Activated CD8-positive, alpha-beta memory T cell treated with anti-CD3 and anti-CD28 coated beads for 48 hours (primary cell): ENCODE measurements around the gene TBX5.

ENCODE experiments used
- DNase-seq, 3 experiments: peaks; one replicate each; pipeline ENCODE4 v3.0.0-alpha.2; 2020; ENCODE audit warnings: low read depth in 2 of 3, low spot score in 2 of 3

TBX5 gene

DNA sequence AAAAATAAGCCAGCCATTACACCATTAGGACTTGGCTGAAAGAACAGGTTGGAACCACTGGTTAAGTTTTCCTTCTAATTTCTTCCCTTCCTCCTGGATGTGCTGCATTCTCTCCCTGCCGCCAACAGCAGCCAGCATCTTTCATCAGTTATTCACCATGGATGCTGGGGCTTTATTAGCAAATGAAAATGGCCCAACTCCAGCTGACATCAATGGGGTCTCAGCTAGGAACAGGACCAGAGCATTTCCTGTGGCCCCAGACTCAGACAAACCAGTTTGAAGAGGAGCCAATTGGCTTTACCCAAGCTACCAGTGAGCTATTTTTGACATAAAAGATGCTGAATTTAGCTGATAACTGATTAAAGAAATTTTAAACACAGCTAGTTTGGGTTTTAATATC, 26.0 kb upstream of the TBX5 start:
- no peak for DNase-seq

DNA sequence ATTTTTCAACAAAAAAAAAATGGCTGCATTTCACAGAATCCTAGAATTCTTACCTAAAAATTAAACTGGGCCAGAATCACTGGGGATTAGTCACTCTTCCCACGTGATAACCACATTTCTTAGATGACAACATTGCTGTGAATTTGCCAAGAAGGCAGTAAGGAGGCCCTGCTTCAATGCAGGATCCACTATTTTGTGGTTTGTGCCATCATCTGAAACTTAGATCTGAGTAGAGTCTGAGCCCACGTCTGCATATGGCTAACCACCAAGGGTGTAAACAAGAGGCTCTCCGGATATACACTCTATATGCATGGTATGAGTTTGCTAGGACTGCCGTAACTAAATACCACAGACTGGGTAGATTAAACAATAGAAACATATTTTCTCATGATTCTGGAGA, 24.4 kb upstream of the TBX5 start:
- DNase-seq, result no peak

DNA sequence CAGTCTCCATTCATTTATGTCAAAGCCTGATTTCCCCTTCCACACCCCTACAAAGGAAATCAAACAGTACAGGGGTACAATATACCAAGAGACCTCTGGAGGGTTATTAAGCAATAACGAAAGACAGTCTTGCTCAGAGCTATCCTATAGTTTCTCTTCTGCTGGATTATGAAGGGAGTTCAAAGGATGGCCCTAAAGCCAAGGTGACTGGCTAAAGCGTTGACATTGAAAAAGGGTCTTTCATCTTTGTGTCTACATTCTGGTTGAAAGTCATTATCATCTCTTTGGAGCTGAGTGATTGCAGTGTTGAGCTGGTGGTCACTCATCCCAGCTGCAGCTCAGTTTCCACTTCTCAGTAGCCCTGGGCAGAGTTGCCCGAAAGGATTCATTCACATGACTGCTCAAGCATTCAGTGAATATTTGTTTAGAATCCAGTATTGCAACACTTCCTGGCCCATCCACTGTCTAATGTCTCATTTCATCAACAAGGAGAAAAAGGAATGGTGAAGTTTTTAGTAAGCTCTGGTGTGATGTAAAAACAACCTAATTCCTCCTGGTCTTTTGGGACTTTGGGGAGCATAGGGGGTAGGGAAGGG, 19.2 kb upstream of the TBX5 start:
- no peak for DNase-seq

DNA sequence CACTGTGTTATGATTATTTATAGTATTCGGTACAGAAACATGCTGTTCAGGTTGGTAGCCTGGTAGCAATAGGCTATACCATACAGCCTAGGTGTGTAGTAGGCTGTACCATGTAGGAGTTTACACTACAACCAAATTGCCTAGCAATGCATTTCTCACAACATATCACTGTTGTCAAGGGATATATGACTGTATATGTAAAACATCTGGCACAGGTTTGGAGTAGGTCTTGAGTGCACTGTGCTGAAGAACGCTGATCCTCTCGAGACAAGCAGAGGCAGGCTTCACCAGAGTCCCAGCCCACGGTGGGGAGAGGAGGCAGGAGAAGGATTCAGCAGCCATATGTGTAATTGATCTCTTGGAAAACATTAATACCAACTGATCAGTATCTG, 15.0 kb upstream of the TBX5 start:
- no peak for DNase-seq

DNA sequence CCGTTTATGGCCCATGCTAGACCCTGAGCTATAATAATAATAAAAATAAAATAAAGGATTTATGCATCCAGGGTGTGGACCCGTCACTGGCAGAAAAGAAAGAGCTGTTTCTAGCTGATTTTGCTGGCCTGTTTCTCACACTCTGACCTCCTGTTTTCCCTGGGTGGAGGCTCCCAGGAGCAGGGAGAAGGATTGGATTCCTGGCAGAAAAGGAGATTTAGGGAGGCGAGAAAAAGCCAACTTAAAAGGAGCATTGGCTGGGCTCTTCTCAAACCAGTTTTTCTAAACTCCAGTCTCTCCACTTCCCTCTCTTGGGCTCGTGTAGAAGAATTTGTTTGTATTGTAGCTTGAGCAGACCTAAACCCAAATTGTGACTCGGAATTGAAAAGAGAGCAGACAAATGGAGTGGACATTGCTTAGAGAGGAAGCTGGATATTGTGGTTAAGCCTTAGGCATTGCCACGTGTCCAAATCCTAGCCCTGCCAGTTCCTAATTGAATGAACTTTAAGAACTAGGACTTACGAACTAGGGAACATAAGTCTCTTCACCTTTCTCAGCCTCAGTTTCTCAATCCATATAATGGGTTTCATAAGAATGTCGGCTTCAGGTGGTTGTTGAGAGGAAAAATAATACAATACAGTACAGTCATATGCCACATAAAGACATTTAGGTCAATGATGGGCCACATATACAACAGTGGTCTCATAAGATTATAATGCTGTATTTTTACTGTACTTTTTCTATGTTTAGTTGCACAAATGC, 14.4 kb upstream of the TBX5 start:
- no peak for DNase-seq

DNA sequence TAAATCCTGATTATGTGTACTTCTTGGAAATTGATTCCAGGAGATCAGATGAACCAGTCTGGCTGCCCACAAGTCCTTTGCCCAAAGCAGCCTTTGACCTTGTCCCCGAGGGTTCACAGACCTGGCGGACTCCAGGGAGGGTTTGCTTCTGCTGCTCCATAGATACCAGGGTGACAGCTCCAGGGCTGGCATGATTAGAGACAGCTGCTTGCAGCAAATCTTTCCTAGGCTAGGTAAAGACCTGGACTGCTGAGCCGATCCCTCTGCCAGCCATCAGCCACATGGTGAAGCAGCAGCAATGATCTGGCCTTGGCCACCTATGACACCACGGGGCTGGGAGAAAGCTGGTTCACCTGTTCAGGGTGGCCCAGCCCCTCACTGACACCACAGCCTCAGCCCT, 10.1 kb upstream of the TBX5 start:
- no peak for DNase-seq

DNA sequence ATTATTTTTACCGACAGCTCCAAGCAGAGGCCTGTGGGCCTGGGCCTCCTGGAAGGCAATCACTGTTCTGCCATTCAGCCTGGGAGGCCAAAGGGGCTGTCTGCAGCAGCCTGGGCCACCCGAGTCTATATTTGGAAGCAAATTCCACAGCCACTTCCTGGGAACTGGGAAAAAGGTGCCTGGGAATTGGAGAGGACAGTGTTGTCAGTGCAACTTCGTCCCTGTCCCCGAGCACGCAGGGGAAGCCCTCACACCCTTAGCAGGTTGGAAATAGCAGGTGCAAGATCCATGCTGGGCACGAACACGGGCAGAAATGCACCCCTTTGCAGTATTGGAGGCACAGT, 9.6 kb upstream of the TBX5 start:
- DNase-seq, result no peak

DNA sequence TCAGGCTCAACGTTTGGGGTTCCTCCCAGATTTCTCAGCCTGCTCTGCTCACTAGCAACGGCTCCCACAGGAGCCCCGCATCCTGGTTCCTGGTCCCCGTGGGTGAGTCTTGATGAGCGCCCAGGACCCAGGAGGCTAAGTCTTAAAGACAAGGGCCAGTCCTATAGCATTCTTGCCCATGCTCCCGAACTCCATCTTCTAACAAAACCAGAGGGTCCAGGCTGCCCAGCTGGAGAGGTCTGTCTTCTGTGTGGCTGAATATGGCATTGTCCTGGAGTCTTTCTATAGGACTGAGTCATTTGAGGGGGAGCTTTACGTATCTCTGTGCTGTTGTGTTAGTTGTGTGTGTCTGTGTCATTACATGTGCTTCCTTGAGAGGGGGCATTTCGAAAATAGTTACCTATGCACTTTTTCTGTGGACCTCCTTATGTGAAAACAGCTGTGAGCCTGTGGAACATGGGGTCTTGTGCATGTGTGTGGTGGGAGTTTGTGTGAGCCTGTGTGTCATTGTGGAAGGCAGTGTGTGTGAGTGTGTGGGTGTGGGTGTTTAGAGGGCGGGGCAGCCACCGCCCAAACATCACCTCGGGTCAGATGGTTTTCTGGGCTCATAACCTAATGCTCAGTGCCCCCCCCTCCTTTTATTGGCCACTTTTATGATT, 9.1 kb upstream of the TBX5 start:
- DNase-seq, result no peak

DNA sequence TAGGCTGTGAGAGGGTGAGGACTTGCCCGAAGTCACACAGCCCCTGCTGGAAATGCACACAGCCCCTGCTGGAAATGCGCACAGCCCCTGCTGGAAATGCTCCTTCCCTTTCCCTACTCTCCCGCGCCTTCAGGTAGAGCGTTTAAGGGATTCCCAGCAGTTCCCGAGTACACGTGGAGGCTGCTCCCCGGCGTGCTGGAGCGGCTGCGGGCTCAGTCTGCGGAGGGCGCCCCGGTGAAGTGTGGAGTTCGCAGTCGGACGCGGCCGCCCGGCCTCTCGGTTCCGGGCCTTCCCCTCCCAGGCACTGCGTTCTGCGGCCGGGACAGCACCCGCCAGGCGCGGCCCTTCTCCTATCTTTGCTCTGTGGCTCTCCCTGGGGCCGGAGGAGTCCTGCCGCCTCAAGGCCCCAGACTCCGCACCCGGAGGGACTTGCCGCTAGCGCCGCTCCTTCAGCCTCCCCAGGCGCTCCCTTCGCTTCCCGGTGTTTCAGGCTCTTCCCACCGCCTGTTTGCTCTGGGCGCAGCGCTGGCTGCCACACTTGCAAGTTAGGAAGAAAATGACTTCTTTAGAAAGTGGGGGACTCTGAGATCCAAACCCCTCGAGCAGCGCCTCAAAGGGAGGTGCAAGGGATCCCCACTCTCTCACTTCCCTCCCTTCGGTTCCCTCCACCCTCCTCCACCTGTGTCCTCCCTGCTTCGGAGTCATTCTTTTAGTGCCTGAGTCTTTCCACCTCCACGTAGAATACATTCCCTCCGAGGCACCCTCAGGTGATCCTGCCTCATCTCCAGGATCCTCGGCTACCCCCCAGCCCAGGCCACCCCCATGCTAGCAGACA, 8.3 kb upstream of the TBX5 start:
- DNase-seq, result no peak

DNA sequence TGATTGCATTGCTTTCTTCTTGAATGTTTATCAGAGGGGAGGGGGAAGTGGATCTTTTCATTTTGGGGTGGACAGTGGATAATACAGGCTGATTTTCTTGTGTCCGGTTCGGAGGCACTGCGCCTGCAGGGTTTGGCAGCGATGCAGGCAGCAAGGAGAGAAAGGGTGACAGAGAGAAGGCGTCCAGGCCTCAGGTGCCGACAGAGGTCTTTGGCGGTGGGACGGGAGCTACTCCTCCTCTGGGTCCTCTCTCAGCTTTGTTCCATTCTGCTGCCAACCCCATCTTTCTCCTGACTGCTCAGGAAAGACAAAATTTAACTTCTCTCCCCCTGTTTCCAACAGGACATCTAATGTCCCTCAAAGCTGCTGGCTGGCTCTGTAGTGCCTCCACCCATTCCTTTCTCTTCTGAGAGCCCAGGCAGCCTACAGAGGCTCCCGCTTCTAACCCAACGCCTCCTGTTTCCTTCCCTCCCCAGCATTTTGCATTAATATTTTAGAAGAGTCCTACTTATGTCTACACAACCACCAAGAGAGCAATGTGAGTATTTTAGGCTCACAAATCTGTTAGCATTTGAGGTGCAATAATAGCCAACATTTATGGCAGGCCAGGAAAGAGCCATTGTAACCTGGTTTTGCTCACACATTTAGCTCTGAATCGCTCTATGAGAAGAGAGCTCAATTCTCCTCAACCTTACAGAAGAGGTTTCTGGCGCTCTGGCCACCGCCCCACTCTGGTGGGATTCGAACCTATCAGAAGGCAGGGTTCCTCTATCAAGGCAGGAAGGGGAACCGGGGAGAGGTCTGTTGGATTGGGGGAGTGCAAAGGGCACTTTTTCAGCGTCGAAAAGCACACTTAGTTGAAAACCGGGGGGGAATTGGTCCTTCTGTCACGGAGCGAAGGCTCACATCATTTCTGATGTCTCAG, 7.1 kb upstream of the TBX5 start:
- DNase-seq, result no peak

DNA sequence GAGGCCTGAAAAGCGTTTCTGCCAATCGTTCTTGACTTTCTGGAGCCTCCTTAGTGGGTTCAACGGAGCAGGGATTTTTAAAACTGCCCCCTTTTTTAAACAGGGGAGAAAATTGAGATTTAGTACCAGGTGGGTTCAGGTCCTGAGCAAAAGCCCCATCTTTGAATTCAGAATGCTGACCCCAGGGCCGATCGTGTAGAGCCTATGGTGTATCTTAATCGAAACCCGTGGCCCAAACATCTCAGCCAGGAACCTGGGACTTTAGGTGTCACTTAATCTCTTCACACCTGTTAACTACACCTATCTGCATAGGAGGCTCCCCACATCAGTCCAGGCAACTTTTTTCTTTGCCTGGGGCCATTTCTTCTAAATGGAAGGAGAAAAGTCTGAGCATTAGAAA, 6.4 kb upstream of the TBX5 start:
- DNase-seq, result no peak

DNA sequence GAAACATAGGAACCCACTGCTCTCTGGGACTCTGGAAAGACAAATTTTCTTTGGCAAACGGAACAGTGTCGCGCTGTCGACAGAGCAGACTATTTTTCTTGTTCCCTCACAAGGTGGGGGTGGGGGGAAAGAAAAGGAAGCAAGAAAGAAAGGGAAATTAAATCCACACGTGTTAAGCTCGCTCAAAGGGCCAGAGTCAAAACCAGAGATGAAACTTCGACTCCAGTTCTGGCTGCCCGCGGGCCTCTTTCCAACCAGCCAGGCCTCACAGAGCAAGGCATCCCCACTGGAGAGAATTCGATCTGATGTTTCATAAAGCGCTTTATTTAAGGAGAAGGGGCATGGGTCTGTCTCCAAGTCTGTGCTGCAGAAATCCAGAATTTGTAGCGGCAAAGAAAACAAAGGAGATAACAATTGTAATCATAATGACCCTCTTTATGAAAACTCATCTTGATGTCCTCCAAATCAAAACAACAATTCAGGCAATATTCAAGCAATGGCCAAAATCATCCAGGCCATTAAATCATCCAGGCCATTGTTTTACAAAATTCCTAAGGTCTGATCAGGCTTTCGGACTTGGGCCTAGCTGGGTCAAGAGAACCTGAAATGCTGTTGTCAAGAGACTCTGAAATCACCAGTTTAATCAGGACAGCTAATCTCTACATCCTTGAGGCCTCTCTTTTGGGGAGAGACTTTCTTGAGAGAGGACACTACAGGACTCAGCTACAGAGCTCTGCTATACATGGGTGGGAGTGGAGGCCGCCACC, 5.3 kb upstream of the TBX5 start:
- DNase-seq, result no peak

DNA sequence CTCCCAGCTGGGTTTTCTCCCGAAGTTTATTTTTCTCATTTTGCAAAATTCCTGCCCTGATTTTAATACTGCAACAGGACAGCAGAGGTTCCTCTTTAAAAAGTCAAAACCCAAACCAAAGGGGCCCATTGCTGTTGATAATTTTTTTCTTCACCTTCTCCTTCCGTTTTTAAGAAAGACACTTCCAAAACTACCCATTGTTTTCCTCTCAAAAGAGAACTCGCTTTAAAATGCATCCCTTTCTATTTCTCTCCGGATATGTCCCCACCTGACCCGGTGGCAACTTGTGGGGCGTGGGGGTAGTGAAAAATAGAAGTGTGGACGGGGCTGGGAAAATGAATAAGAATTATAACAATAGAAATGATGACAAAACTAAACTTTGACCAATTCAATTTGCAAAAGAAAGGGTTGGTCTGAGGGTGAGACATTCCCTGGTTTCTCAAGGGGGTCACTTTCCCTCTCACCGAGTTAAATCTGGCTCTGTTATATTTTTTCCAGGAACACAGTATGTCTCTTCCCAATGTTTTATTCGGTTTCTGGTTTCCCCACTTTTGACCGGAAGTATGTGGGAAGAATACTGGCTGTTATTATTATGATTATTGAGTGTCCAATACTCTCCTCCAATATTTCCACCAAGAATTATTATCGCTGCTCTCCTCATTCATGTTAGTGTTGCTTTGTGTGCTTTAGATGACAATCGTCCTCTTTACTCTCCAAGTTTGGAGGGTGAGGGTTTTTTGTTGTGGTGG, 4.1 kb upstream of the TBX5 start:
- no peak for DNase-seq

DNA sequence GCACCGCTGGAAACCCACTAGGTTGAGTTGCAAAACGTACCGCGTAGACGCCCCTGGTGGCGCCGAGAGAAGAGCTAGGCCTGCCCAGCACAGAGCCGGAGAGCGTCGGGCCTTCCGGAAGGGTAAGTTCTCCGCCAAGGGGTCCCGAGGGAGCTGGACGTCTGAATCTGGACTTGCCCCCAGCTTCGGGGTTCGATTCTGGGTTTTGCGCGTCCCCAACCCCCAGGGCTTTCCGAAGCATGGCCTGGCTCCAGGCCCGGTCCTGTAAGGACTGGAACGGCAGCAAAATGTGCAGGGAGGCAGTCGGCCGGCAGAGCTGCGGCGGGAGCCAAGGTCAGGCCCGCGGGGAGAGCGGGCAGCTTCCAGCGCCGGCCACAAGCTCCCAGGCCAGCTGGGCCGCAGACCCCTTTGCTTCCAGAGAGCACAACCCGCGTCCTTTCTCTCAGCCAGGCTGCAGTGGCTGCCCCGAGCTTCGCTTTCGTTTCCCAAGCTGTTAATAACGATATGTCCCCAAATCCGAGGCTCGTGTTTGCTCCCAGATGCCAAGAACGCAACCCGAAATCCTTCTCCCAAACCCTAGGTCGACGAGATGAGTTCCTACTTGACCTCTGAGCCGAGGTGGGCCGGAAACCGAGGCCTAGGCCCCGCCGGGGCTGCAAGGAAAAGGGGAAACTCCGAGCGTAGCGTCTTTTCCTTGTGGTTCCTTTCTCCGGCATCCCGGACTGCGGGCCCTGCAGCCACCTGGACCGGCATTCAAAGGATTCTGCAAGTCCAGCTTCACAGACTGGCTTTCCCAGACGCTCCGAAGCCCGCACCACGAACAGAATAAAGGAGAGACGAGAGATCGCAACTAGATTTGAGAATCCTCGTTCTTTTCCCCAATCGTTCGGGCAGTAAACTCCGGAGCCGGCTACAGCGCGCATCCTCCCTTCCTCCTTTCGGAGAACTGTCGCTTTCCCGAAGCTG, 3.2 kb upstream of the TBX5 start:
- no peak for DNase-seq

DNA sequence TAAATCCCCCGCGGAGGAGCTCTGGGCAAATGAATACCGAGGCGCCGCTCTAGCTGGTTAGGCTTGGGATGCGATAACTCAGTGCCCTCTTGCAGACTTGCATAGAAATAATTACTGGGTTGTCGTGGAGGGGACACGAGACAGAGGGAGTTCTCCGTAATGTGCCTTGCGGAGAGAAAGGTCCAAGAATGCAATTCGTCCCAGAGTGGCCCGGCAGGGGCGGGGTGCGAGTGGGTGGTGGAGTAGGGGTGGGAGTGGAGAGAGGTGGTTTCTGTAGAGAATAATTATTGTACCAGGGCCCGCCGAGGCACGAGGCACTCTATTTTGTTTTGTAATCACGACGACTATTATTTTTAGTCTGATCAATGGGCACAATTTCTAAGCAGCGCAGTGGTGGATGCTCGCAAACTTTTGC, 2.5 kb upstream of the TBX5 start:
- DNase-seq, result no peak

DNA sequence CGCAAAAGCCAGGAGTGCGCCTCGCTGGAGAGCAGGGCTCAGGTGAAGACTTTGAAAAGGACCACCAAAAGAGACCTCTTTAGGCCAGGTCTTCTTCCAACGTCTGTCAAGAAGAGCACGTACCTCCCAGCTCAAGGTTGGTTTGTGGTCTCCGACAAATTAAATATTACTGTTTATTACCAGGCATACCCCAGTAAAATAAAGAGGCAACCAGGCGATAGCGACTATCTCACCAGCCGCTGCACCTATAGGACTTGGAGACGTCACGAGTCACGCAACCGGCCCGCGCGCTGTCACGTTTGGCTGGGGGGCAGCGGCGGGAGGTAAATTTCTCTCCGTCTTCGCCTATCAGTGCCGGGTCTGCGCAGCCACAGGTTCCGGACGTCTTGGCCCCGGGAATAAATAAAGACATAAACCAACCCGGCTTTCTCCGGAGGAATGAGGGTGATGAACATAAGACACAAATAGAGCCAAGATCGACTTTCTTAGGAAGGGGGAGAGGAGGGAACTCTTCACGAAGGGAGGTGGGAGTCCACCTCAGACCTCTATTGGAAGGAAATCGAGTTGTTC, 2.0 kb upstream of the TBX5 start:
- no peak for DNase-seq

DNA sequence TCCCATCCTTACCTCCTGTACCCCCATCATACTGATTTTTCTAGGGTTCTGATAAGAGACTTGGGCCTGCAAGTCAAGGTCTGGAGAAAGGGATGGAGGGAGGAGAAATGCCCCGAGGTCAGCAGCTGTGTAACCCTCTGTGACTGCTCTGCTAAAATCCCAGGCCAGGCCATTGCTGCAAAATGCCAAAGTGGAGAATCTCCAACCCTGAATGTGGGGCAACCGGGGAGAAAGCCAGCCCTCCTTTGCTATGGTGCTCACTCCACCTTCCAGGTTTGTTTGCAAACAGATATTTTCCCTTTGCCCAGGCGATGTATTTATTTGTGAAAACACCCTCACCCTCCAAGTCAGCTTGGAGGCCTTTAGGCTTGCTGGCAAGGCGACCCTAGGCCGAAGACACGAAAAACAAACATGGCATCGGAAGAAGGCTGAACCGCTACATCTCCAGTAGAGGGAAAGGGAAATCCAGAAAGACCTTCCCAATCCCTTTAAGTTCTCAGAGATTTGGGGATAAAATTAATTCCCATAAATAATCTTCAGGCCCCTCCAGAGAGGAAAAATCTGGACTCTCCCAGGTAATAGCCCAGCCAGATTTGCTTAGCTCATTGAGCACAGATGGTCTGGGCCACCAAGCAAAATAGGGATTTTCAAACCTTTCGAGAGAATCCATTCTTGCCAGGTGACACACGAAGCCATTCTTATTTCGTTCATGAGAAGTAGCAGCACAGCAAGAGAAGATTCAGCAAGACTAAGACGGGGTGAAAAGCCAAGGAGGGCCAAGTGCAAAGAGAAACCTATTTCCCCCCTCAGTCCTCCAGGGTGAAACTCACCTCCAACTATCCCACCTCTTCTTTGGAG, 1.3 kb upstream of the TBX5 start:
- DNase-seq, result no peak
